ENCODE results near the gene TTF2.

DNA sequence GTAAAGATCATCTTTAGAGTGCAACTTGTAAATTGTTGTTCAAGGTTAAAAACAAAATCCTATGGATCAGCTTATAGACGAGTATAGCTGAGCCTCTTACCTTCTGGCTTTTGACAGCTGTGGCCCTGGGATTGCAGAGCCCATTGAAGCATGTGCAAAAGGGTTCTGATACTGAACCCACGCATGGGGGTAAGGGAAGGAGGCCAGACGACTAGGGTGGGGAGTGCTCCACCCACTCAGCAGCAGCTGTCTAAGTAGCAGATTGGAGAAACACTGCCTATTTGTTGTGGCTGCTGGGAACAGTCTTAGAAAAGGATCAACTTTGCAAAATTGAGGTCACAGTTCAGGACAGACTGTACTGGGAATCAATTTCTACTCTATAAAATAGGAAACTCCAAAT lies 42.5 kb upstream of the TTF2 start:
- TF ChIP-seq POLR2A (IDR thresholded peaks at IDR 0.05) = no peak
- TF ChIP-seq, protein P1, sequence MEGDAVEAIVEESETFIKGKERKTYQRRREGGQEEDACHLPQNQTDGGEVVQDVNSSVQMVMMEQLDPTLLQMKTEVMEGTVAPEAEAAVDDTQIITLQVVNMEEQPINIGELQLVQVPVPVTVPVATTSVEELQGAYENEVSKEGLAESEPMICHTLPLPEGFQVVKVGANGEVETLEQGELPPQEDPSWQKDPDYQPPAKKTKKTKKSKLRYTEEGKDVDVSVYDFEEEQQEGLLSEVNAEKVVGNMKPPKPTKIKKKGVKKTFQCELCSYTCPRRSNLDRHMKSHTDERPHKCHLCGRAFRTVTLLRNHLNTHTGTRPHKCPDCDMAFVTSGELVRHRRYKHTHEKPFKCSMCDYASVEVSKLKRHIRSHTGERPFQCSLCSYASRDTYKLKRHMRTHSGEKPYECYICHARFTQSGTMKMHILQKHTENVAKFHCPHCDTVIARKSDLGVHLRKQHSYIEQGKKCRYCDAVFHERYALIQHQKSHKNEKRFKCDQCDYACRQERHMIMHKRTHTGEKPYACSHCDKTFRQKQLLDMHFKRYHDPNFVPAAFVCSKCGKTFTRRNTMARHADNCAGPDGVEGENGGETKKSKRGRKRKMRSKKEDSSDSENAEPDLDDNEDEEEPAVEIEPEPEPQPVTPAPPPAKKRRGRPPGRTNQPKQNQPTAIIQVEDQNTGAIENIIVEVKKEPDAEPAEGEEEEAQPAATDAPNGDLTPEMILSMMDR (IDR thresholded peaks at IDR 0.05) = no peak

All from ovary (tissue), 3 donors.